Measurements from ENCODE around the gene CDC42BPB. TPM values are rescaled to one million over a fixed set of nuclear protein-coding genes. Genes with fewer than 3 reads are reported as not detected.

Gene CDC42BPB
- total RNA-seq, 1 experiment from 2014 or later: 96.9 TPM

DNA sequence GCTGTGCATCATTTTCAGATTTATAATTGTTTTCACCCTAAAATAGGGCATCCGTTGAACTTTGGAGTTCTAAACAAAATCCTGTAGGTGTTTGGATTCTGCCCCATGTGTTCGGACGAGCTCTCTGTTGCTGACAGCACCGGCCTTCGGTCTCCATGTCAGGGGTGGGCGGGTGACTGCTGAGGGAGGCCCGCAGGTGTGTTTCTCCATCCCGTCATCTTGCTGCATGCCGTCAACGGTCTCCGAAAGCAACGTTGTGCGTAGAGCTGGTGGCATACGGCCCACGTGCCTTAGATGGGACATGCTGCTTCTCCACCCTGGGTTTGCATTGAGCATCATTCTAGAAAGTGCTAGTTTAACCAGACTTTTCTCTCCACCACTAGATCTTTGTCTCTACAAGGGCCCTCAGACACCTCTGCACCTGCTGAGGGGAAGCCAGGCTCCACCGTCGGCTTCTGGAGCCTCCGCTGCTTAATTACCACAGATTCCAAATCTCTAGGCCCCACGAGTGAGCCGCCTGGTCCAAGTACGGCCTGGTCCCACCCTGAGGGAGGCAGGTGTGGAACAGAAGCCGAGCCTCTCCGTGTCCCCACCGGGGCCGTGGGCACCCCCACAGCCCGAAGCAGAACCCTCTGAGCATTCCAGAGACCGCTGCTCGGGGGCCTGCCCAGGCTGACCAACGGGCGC is 150.6 kb downstream of the CDC42BPB start (continued):
- TF ChIP-seq, protein P1, sequence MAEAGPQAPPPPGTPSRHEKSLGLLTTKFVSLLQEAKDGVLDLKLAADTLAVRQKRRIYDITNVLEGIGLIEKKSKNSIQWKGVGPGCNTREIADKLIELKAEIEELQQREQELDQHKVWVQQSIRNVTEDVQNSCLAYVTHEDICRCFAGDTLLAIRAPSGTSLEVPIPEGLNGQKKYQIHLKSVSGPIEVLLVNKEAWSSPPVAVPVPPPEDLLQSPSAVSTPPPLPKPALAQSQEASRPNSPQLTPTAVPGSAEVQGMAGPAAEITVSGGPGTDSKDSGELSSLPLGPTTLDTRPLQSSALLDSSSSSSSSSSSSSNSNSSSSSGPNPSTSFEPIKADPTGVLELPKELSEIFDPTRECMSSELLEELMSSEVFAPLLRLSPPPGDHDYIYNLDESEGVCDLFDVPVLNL (CRISPR knock-in tag; IDR thresholded peaks at IDR 0.05; ENCODE audit: borderline replicate concordance, low read depth): no peak
- TF ChIP-seq JUN (CRISPR knock-in tag; IDR thresholded peaks at IDR 0.05) (no peak), AR (CRISPR knock-in tag; IDR thresholded peaks at IDR 0.05) (no peak), EMX1 (CRISPR knock-in tag; IDR thresholded peaks at IDR 0.05) (no peak), NFATC4 (CRISPR knock-in tag; IDR thresholded peaks at IDR 0.05) (no peak), SMAD4 (CRISPR knock-in tag; IDR thresholded peaks at IDR 0.05) (no peak), NFE2L1 (CRISPR knock-in tag; IDR thresholded peaks at IDR 0.05) (no peak), GABPB1 (CRISPR knock-in tag; IDR thresholded peaks at IDR 0.05) (no peak), ZMAT4 (CRISPR knock-in tag; IDR thresholded peaks at IDR 0.05) (no peak), ZNF121 (CRISPR knock-in tag; IDR thresholded peaks at IDR 0.05) (no peak), E2F5 (CRISPR knock-in tag; IDR thresholded peaks at IDR 0.05) (no peak), ZNF219 (CRISPR knock-in tag; IDR thresholded peaks at IDR 0.05; ENCODE audit: borderline replicate concordance) (no peak)
- TF ChIP-seq, protein P2, sequence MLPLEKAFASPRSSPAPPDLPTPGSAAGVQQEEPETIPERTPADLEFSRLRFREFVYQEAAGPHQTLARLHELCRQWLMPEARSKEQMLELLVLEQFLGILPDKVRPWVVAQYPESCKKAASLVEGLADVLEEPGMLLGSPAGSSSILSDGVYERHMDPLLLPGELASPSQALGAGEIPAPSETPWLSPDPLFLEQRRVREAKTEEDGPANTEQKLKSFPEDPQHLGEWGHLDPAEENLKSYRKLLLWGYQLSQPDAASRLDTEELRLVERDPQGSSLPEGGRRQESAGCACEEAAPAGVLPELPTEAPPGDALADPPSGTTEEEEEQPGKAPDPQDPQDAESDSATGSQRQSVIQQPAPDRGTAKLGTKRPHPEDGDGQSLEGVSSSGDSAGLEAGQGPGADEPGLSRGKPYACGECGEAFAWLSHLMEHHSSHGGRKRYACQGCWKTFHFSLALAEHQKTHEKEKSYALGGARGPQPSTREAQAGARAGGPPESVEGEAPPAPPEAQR (CRISPR knock-in tag; IDR thresholded peaks at IDR 0.05): no peak

DNA sequence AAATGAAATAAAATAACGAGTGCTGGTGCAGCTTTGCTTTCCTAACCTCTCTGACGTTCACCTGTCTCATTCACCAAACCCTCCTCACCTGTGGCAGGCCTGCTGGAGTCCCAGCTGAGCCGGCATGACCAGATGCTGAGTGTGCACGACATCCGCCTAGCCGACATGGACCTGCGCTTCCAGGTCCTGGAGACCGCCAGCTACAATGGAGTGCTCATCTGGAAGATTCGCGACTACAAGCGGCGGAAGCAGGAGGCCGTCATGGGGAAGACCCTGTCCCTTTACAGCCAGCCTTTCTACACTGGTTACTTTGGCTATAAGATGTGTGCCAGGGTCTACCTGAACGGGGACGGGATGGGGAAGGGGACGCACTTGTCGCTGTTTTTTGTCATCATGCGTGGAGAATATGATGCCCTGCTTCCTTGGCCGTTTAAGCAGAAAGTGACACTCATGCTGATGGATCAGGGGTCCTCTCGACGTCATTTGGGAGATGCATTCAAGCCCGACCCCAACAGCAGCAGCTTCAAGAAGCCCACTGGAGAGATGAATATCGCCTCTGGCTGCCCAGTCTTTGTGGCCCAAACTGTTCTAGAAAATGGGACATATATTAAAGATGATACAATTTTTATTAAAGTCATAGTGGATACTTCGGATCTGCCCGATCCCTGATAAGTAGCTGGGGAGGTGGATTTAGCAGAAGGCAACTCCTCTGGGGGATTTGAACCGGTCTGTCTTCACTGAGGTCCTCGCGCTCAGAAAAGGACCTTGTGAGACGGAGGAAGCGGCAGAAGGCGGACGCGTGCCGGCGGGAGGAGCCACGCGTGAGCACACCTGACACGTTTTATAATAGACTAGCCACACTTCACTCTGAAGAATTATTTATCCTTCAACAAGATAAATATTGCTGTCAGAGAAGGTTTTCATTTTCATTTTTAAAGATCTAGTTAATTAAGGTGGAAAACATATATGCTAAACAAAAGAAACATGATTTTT is 151.9 kb downstream of the CDC42BPB start:
- Mint-ChIP-seq H3K9me3 (peaks cover 24% of the 10 kb centered on the region), H3K27ac (no peak overlapping the region), H3K4me1 (no peaks in the 10 kb centered on the region), H3K4me3 (no peak overlapping the region), H3K27me3 (ENCODE audit: low read depth) (no peaks in the 10 kb centered on the region), H3K36me3 (peaks cover 28% of the 10 kb centered on the region)
- DNase-seq (ENCODE audit: low spot score): no peak
- POLR2A ChIA-PET: no interaction called here
- TF ChIP-seq NFATC4 (CRISPR knock-in tag; IDR thresholded peaks at IDR 0.05): no peak
- CTCF ChIA-PET: interaction anchor here (1.2 kb wide), 1 partner anchor 12 kb away, joined by 4 read pairs; no protein-coding TSS in a partner anchor
- no peak for ATAC-seq

GRCh38 chr14:102903889-102904512 is 153.3 kb downstream of the CDC42BPB start:
- Mint-ChIP-seq H3K27me3 (ENCODE audit: low read depth) (no peaks in the 10 kb centered on the region), H3K27ac (no peak overlapping the region), H3K4me3 (no peak overlapping the region), H3K36me3 (peaks cover 28% of the 10 kb centered on the region), H3K4me1 (no peaks in the 10 kb centered on the region), H3K9me3 (peaks cover 24% of the 10 kb centered on the region)
- ATAC-seq (no peak), DNase-seq (ENCODE audit: low spot score) (no peak)
- CTCF ChIA-PET: interaction anchor here (0.7 kb wide), 1 partner anchor 379 kb away, joined by 3 read pairs; no protein-coding TSS in a partner anchor
- POLR2A ChIA-PET: interaction anchor here (0.7 kb wide), 1 partner anchor 123 kb away, joined by 6 read pairs; no protein-coding TSS in a partner anchor
- TF ChIP-seq, protein P3, sequence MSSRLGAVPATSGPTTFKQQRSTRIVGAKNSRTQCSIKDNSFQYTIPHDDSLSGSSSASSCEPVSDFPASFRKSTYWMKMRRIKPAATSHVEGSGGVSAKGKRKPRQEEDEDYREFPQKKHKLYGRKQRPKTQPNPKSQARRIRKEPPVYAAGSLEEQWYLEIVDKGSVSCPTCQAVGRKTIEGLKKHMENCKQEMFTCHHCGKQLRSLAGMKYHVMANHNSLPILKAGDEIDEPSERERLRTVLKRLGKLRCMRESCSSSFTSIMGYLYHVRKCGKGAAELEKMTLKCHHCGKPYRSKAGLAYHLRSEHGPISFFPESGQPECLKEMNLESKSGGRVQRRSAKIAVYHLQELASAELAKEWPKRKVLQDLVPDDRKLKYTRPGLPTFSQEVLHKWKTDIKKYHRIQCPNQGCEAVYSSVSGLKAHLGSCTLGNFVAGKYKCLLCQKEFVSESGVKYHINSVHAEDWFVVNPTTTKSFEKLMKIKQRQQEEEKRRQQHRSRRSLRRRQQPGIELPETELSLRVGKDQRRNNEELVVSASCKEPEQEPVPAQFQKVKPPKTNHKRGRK (CRISPR knock-in tag; IDR thresholded peaks at IDR 0.05; ENCODE audit: borderline replicate concordance): no peak
- TF ChIP-seq ATF1 (CRISPR knock-in tag; IDR thresholded peaks at IDR 0.05) (no peak), ZBTB21 (CRISPR knock-in tag; IDR thresholded peaks at IDR 0.05; ENCODE audit: borderline replicate concordance) (no peak), NR3C1 (CRISPR knock-in tag; conservative IDR thresholded peaks at IDR 0.05; ENCODE audit: low read depth) (no peak), IRF2 (CRISPR knock-in tag; IDR thresholded peaks at IDR 0.05; ENCODE audit: borderline replicate concordance, low read depth) (no peak), ESRRA (CRISPR knock-in tag; IDR thresholded peaks at IDR 0.05; ENCODE audit: borderline replicate concordance) (no peak)
- TF ChIP-seq, protein P4, sequence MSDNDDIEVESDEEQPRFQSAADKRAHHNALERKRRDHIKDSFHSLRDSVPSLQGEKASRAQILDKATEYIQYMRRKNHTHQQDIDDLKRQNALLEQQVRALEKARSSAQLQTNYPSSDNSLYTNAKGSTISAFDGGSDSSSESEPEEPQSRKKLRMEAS (CRISPR knock-in tag; IDR thresholded peaks at IDR 0.05): no peak
- TF ChIP-seq, protein P5, sequence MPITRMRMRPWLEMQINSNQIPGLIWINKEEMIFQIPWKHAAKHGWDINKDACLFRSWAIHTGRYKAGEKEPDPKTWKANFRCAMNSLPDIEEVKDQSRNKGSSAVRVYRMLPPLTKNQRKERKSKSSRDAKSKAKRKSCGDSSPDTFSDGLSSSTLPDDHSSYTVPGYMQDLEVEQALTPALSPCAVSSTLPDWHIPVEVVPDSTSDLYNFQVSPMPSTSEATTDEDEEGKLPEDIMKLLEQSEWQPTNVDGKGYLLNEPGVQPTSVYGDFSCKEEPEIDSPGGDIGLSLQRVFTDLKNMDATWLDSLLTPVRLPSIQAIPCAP (CRISPR knock-in tag; IDR thresholded peaks at IDR 0.05): no peak

Data from WTC11 (cell line).